OCI-LY7 (cell line): Measurements from ENCODE around the gene MTOR. TPM values are rescaled to one million over a fixed set of nuclear protein-coding genes. Genes with fewer than 3 reads are reported as not detected.

Source experiments
- BruUV-seq: library from RNA; stranded (reverse); fragments of 400-500 nt; replicated peaks from 2 replicates; lab custom pipeline; 2021; lab: Mats Ljungman, UMichigan
- CTCF ChIA-PET: fragments of 300-600 bp; sonication (Branson Sonifier 250); formaldehyde crosslinking; loops from one replicate; lab custom pipeline; 2022; ENCODE audit warnings: antibody characterized with exemption; ENCODE audit not compliant: unreplicated experiment; lab: Charles Lee
- POLR2A ChIA-PET: fragments of 300-600 bp; sonication (Branson Sonifier 250); formaldehyde crosslinking; loops from one replicate; lab custom pipeline; 2022; ENCODE audit warnings: antibody characterized with exemption; lab: Charles Lee
- DNase-seq: peaks from one replicate; pipeline ENCODE4 v3.0.0-alpha.2; 2015; ENCODE audit warnings: low spot score
- H2AFZ ChIP-seq: fragments of 200-600 bp; sonication (generic), shearing (Covaris generic); 2 replicates; pipeline ENCODE4 v1.6.1; 2014; ENCODE audit warnings: mild to moderate bottlenecking, antibody characterized with exemption, low read length, moderate library complexity
- H3K27ac ChIP-seq: fragments of 200-600 bp; sonication (generic); 2 replicates; pipeline ENCODE4 v1.5.1; 2014; ENCODE audit warnings: mixed run types, low read depth, mild to moderate bottlenecking, moderate library complexity, low read length, inconsistent platforms; ENCODE audit not compliant: poor library complexity, severe bottlenecking
- H3K36me3 ChIP-seq: fragments of 200-600 bp; sonication (generic); 2 replicates; pipeline ENCODE4 v1.6.1; 2014; ENCODE audit warnings: mild to moderate bottlenecking, antibody characterized with exemption, low read length, moderate library complexity, mixed read lengths; ENCODE audit not compliant: insufficient read depth
- H3K4me1 ChIP-seq: fragments of 200-600 bp; sonication (generic); 2 replicates; pipeline ENCODE4 v1.5.1; 2014; ENCODE audit warnings: mild to moderate bottlenecking, low read length; ENCODE audit not compliant: insufficient read depth, poor library complexity, severe bottlenecking
- H3K4me2 ChIP-seq: fragments of 200-600 bp; sonication (generic); 2 replicates; pipeline ENCODE4 v1.6.1; 2014; ENCODE audit warnings: mild to moderate bottlenecking, low read length
- H3K4me3 ChIP-seq: fragments of 200-600 bp; sonication (generic); 2 replicates; pipeline ENCODE4 v1.5.1; 2014; ENCODE audit warnings: mild to moderate bottlenecking, low read depth, low read length; ENCODE audit not compliant: poor library complexity, severe bottlenecking
- H3K79me2 ChIP-seq: fragments of 200-600 bp; sonication (generic); 2 replicates; pipeline ENCODE4 v1.6.1; 2016; ENCODE audit warnings: low read depth, mild to moderate bottlenecking, low read length, moderate library complexity, mixed read lengths; ENCODE audit not compliant: insufficient read depth
- H3K9me2 ChIP-seq: fragments of 200-600 bp; sonication (generic); 2 replicates; pipeline ENCODE4 v1.6.1; 2016; ENCODE audit warnings: mild to moderate bottlenecking, low read length, mixed read lengths; ENCODE audit not compliant: insufficient read depth
- H3K9me3 ChIP-seq: fragments of 200-600 bp; sonication (generic); 2 replicates; pipeline ENCODE4 v1.6.1; 2014; ENCODE audit warnings: mild to moderate bottlenecking, mixed run types, low read length, mixed read lengths
- H4K20me1 ChIP-seq: fragments of 200-600 bp; sonication (generic); 2 replicates; pipeline ENCODE4 v1.6.1; 2014; ENCODE audit warnings: mild to moderate bottlenecking, antibody characterized with exemption, low read length, moderate library complexity, mixed read lengths; ENCODE audit not compliant: insufficient read depth
- EZH2phosphoT487 ChIP-seq: fragments of 200-600 bp; sonication (generic); IDR thresholded peaks from 2 replicates; pipeline ENCODE4 v1.6.1; 2018; ENCODE audit warnings: low read depth, borderline replicate concordance, mild to moderate bottlenecking, mixed run types, antibody characterized with exemption, low read length, moderate library complexity, mixed read lengths
- intact Hi-C: fragments of 100-400 bp; cut with micrococcal nuclease; formaldehyde crosslinking; loops from one replicate; pipeline ENCODE4 v1.10.0; 2022; ENCODE audit not compliant: unreplicated experiment
- total RNA-seq, 2 experiments: library from RNA; depleted of rRNA in 1 of 2; stranded (reverse); fragments of >200 nt in 1 of 2; shearing (Covaris generic) in 1 of 2; gene quantifications; 2 replicates each; pipeline ENCODE4 v1.2.3, GENCODE V29; 2014 to 2022
- TF ChIP-seq, protein P1 (sequence below): fragments of 200-600 bp; sonication (generic); conservative IDR thresholded peaks from 2 replicates; pipeline ENCODE4 v1.5.1; 2014; ENCODE audit warnings: mild to moderate bottlenecking, antibody characterized with exemption, low read length, moderate library complexity, mixed read lengths

MTOR gene
- total RNA-seq, 2 experiments from 2014 or later = 41.1 to 58.6 TPM

DNA sequence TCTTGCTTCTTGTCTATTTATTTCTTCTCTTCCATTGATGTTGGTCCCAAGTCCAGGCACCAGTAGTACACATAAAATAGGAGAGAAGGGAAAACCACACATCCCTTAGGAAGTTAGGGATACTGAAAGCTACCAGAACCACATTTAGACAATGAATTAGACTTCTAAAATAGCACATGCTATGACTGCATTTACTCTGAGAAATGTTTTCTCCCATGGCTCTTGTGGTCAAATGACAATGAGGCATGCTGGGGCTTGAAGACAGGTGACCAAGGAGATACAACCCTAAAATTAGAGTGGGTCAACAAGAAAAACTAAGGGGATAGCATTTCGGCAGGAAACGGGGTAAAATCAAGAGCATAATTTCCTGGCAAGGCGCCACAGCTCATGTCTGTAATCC is 17.1 kb downstream of the MTOR start:
- Histone ChIP-seq H4K20me1 (no peaks in the 10 kb centered on the region), H3K4me2 (no peak overlapping the region), H3K9me3 (no peaks in the 10 kb centered on the region), H3K27ac (no peak overlapping the region), H3K36me3 (peaks cover 74% of the 10 kb centered on the region), H3K79me2 (no peaks in the 10 kb centered on the region), H3K4me1 (peaks cover 5% of the 10 kb centered on the region), H2AFZ (no peak overlapping the region), H3K4me3 (no peak overlapping the region), H3K9me2 (no peaks in the 10 kb centered on the region)
- intact Hi-C loops = loop anchor here (10.0 kb wide), 1 partner anchor 210 kb away; no protein-coding TSS in a partner anchor
- TF ChIP-seq, protein P1, sequence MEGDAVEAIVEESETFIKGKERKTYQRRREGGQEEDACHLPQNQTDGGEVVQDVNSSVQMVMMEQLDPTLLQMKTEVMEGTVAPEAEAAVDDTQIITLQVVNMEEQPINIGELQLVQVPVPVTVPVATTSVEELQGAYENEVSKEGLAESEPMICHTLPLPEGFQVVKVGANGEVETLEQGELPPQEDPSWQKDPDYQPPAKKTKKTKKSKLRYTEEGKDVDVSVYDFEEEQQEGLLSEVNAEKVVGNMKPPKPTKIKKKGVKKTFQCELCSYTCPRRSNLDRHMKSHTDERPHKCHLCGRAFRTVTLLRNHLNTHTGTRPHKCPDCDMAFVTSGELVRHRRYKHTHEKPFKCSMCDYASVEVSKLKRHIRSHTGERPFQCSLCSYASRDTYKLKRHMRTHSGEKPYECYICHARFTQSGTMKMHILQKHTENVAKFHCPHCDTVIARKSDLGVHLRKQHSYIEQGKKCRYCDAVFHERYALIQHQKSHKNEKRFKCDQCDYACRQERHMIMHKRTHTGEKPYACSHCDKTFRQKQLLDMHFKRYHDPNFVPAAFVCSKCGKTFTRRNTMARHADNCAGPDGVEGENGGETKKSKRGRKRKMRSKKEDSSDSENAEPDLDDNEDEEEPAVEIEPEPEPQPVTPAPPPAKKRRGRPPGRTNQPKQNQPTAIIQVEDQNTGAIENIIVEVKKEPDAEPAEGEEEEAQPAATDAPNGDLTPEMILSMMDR = no peak
- TF ChIP-seq EZH2phosphoT487 = no peak
- POLR2A ChIA-PET = no interaction called here
- BruUV-seq = no TSS peak
- CTCF ChIA-PET = no interaction called here
- no peak for DNase-seq

DNA sequence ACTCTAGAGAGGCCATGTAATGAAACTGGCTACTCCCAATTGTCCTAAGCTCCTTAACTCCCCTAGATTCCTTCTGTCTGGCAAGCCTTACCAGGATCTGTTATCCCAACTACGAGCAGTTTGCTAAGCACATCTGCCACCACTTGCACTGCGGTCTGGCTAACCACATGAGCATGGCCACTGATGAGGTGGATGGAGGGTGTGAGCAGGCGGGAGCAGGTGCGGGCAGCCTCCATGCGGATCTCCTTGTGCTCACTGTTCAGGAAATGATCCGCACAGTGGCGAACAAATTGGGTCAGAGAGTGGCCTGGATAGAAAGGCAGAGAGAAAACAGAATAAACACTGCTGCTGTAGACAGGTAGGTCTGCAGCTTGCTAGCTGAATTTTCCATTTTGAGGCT is 24.0 kb downstream of the MTOR start:
- CTCF ChIA-PET = no interaction called here
- H3K4me1 ChIP-seq = peaks cover 5% of the 10 kb centered on the region
- no peaks in the 10 kb centered on the region for H3K79me2 ChIP-seq
- POLR2A ChIA-PET = interaction anchor here (0.7 to 1.6 kb wide), 2 partner anchors 12 to 139 kb away, joined by 3 to 6 read pairs; no protein-coding TSS in a partner anchor
- H2AFZ ChIP-seq = no peak overlapping the region
- intact Hi-C loops = no loop called here
- H3K4me3 ChIP-seq = no peak overlapping the region
- H4K20me1 ChIP-seq = no peaks in the 10 kb centered on the region
- no peak overlapping the region for H3K27ac ChIP-seq
- H3K36me3 ChIP-seq = peaks cover 96% of the 10 kb centered on the region
- BruUV-seq = no TSS peak
- H3K9me3 ChIP-seq = no peaks in the 10 kb centered on the region
- TF ChIP-seq EZH2phosphoT487 = no peak
- TF ChIP-seq, protein P1 = no peak
- no peak overlapping the region for H3K4me2 ChIP-seq
- H3K9me2 ChIP-seq = no peaks in the 10 kb centered on the region
- DNase-seq = no peak

DNA sequence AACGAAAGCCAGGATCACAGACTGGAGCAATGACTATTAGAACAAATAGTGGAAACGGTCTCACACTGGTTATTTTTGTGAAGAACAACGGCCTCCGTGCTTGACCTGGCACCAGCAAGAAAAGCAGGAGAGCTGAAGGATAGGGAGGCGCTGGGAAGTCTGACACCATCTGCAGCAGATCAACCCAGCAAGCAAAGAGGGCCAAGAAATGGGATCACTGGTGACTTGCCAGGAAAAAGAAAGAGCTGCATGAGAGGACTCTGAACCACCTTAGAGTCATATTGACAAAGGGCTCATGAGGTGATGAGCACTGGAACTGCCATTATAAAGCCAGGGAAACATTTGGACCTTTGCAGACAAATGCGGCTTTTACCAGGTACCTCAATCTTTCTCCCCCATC is 25.0 kb downstream of the MTOR start:
- DNase-seq = no peak
- Histone ChIP-seq H2AFZ (no peak overlapping the region), H3K79me2 (no peaks in the 10 kb centered on the region), H3K9me2 (no peaks in the 10 kb centered on the region), H3K27ac (no peak overlapping the region), H3K36me3 (peaks cover 96% of the 10 kb centered on the region), H3K9me3 (no peaks in the 10 kb centered on the region), H3K4me2 (no peak overlapping the region), H3K4me3 (no peak overlapping the region), H4K20me1 (no peaks in the 10 kb centered on the region), H3K4me1 (peaks cover 5% of the 10 kb centered on the region)
- no TSS peak for BruUV-seq
- intact Hi-C loops = no loop called here
- ChIA-PET POLR2A (interaction anchor here (0.6 kb wide), 1 partner anchor 1026 kb away, joined by 4 read pairs; no protein-coding TSS in a partner anchor), CTCF (interaction anchor here (0.6 kb wide), 1 partner anchor 413 kb away, joined by 3 read pairs; no protein-coding TSS in a partner anchor)
- TF ChIP-seq, protein P1 = no peak
- TF ChIP-seq EZH2phosphoT487 = no peak
